ENCODE results near the gene SNRNP48. TPM values are rescaled to one million over a fixed set of nuclear protein-coding genes. Genes with fewer than 3 reads are reported as not detected.
A peak's percentile ranks its signal among the peaks of the same experiment; 100 is the strongest.

Gene SNRNP48
- total RNA-seq: 8.6 and 9.1 TPM in 2 replicates

GRCh38 chr6:7589949-7590917 is at the start of gene SNRNP48:
Gene SNRNP48, plus strand, starts transcription at chr6:7590198. Its CDS starts 60 bp downstream, at chr6:7590258.
- peak within 1 kb of the TSS; percentile 84 for H3K4me3 ChIP-seq (ENCODE audit: low read depth, low read length)
- no peak for TF ChIP-seq CTCF (conservative IDR thresholded peaks at IDR 0.05; ENCODE audit: low read depth, low read length)

GRCh38 chr6:7540595-7540994 is 49.4 kb upstream of the SNRNP48 start:
- no peak for DNase-seq (ENCODE audit: low read depth)
- TF ChIP-seq CTCF (conservative IDR thresholded peaks at IDR 0.05; ENCODE audit: low read depth, low read length): no peak
- H3K4me3 ChIP-seq (ENCODE audit: low read depth, low read length): peak overlapping the region; percentile 90

More at GRCh38 chr6:7589949-7590917, at the start of gene SNRNP48:
- DNase-seq (ENCODE audit: low read depth): peak; percentile 38

- DNase-seq (ENCODE audit: low read depth): no peak
- H3K4me3 ChIP-seq (ENCODE audit: low read depth, low read length): peak within 1 kb of the TSS; percentile 90
- TF ChIP-seq CTCF (conservative IDR thresholded peaks at IDR 0.05; ENCODE audit: low read depth, low read length): no peak
Observed at GRCh38 chr6:7541175-7542064, 48.6 kb upstream of the SNRNP48 start, which contains the start of gene DSP. Gene DSP, plus strand, starts transcription at chr6:7541671. Its CDS starts 245 bp downstream, at chr6:7541916.

- TF ChIP-seq CTCF (conservative IDR thresholded peaks at IDR 0.05; ENCODE audit: low read depth, low read length): no peak
- DNase-seq (ENCODE audit: low read depth): no peak
- peak overlapping the region; percentile 90 for H3K4me3 ChIP-seq (ENCODE audit: low read depth, low read length)
Observed at GRCh38 chr6:7542065-7542873, 47.7 kb upstream of the SNRNP48 start.

GRCh38 chr6:7542874-7543624 is 46.9 kb upstream of the SNRNP48 start:
- TF ChIP-seq CTCF (conservative IDR thresholded peaks at IDR 0.05; ENCODE audit: low read depth, low read length): no peak
- peak overlapping the region; percentile 90 for H3K4me3 ChIP-seq (ENCODE audit: low read depth, low read length)
- DNase-seq (ENCODE audit: low read depth): no peak

Measured in epithelial cell of proximal tubule (primary cell).